HepG2 (cell line): ENCODE data around the gene ZFP36L2. TPM values are rescaled to one million over a fixed set of nuclear protein-coding genes. Genes with fewer than 3 reads are reported as not detected.

Experiments used
- GFI1 ChIP-seq: sonication (generic); formaldehyde crosslinking; IDR thresholded peaks from 2 replicates; pipeline ENCODE4 v1.5.0; 2020; ENCODE audit warnings: missing genetic modification reagents, mild to moderate bottlenecking, borderline replicate concordance
- MEF2D ChIP-seq: sonication (generic); formaldehyde crosslinking; IDR thresholded peaks from 2 replicates; pipeline ENCODE4 v1.5.1; 2020; ENCODE audit warnings: mild to moderate bottlenecking, missing genetic modification reagents
- NCOA5 ChIP-seq: sonication (generic); formaldehyde crosslinking; IDR thresholded peaks from 2 replicates; pipeline ENCODE4 v1.4.0; 2020; ENCODE audit warnings: missing genetic modification reagents
- SP140L ChIP-seq: sonication (generic); formaldehyde crosslinking; IDR thresholded peaks from 2 replicates; pipeline ENCODE4 v1.4.0; 2020; ENCODE audit warnings: missing genetic modification reagents, borderline replicate concordance
- SRSF4 ChIP-seq: fragments of 200-400 bp; formaldehyde crosslinking; IDR thresholded peaks from one replicate; pipeline ENCODE4 v1.6.1; 2018; ENCODE audit warnings: mild to moderate bottlenecking, low read depth, low read length, moderate library complexity; ENCODE audit not compliant: poor library complexity, severe bottlenecking
- ZNF614 ChIP-seq: IDR thresholded peaks from 2 replicates; pipeline ENCODE4 v1.6.1; 2018; ENCODE audit warnings: missing biosample characterization, missing genetic modification reagents, inconsistent platforms, borderline replicate concordance
- ZNF644 ChIP-seq: IDR thresholded peaks from 2 replicates; pipeline ENCODE4 v1.6.1; 2016; ENCODE audit warnings: low read depth
- ZNF737 ChIP-seq: sonication (generic); formaldehyde crosslinking; IDR thresholded peaks from 2 replicates; pipeline ENCODE4 v1.5.0; 2020; ENCODE audit warnings: missing genetic modification reagents, mild to moderate bottlenecking, borderline replicate concordance
- polyA plus RNA-seq, 8 experiments: library from polyadenylated mRNA; depleted of rRNA in 3 of 8; stranded (reverse) in 7 of 8; unstranded in 1 of 8; fragments of >200 nt; fragmentation: Illumina TruSeq in 4 of 8; extraction: Trizol in 4 of 8; gene quantifications; 2 replicates each; pipeline versions ENCODE4 v1.2.1 to v1.2.3, GENCODE V29; 2011 to 2016; ENCODE audit warnings: low read depth in 4 of 8, missing spikeins in 1 of 8, mixed read lengths in 1 of 8; ENCODE audit not compliant: insufficient read depth in 1 of 8
- total RNA-seq, 5 experiments: library from RNA; depleted of rRNA; stranded (reverse); fragments of >200 nt; fragmentation: Illumina TruSeq; extraction: Trizol; gene quantifications; 2 replicates each; pipeline ENCODE4 v1.2.3, GENCODE V29; 2016; ENCODE audit warnings: low read depth in 1 of 5
- TF ChIP-seq, protein P1 (sequence below): sonication (generic); formaldehyde crosslinking; IDR thresholded peaks from 2 replicates; pipeline ENCODE4 v1.4.0; 2020; ENCODE audit warnings: missing genetic modification reagents, borderline replicate concordance
- TF ChIP-seq, protein P2 (sequence below): sonication (generic); formaldehyde crosslinking; IDR thresholded peaks from 2 replicates; pipeline ENCODE4 v1.9.0; 2022; ENCODE audit warnings: low read depth, missing genetic modification reagents
- TF ChIP-seq, protein P3 (sequence below): sonication (generic); formaldehyde crosslinking; IDR thresholded peaks from 2 replicates; pipeline ENCODE4; 2020; ENCODE audit warnings: missing genetic modification reagents, mild to moderate bottlenecking, borderline replicate concordance
- TF ChIP-seq, protein P4 (sequence below): sonication (generic); formaldehyde crosslinking; IDR thresholded peaks from 2 replicates; pipeline ENCODE4 v1.5.0; 2020; ENCODE audit warnings: mild to moderate bottlenecking, missing genetic modification reagents
- TF ChIP-seq, protein P5 (sequence below): sonication (generic); formaldehyde crosslinking; IDR thresholded peaks from 2 replicates; pipeline ENCODE4 v1.4.0; 2020; ENCODE audit warnings: missing genetic modification reagents, borderline replicate concordance

The ZFP36L2 gene
- total and polyA plus RNA-seq, 2 of the 13 experiments (the other 11 are each of a cell fraction or from before 2014, with no cell fraction given), result 11.2 to 21.8 TPM

DNA sequence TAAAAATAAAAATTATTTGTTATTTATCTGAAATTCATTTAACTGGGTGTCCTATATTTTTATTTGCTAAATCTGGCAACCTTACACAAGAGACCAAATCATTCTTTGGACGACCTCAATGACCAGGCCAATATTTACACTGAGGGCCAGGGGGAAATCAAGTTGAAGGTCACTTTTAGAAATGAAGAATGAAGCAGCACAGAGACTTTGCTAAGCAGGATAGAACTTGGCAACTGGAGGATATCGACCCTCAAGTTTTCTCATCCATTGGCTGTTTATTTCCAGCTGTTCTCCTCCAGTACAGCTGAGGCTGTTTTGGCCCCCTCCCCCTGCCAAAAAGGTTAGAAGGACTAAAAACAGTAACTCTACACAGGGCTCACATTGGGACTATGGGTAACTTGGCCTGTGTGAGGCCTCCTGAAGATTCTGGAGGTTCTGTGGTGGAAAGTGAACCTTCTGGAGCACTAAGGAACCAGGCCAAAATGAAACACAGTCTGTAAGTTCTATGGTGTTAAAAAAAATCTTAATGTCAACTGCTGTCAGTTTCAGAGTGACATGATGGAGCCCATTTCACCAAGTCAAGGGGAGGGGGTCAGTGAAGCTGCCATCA, 32.2 kb upstream of the ZFP36L2 start (continued):
- TF ChIP-seq, protein P1, sequence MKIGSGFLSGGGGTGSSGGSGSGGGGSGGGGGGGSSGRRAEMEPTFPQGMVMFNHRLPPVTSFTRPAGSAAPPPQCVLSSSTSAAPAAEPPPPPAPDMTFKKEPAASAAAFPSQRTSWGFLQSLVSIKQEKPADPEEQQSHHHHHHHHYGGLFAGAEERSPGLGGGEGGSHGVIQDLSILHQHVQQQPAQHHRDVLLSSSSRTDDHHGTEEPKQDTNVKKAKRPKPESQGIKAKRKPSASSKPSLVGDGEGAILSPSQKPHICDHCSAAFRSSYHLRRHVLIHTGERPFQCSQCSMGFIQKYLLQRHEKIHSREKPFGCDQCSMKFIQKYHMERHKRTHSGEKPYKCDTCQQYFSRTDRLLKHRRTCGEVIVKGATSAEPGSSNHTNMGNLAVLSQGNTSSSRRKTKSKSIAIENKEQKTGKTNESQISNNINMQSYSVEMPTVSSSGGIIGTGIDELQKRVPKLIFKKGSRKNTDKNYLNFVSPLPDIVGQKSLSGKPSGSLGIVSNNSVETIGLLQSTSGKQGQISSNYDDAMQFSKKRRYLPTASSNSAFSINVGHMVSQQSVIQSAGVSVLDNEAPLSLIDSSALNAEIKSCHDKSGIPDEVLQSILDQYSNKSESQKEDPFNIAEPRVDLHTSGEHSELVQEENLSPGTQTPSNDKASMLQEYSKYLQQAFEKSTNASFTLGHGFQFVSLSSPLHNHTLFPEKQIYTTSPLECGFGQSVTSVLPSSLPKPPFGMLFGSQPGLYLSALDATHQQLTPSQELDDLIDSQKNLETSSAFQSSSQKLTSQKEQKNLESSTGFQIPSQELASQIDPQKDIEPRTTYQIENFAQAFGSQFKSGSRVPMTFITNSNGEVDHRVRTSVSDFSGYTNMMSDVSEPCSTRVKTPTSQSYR (CRISPR knock-in tag), result peak; percentile 43; the same call in 1 of the 2 replicates
- TF ChIP-seq, protein P2, sequence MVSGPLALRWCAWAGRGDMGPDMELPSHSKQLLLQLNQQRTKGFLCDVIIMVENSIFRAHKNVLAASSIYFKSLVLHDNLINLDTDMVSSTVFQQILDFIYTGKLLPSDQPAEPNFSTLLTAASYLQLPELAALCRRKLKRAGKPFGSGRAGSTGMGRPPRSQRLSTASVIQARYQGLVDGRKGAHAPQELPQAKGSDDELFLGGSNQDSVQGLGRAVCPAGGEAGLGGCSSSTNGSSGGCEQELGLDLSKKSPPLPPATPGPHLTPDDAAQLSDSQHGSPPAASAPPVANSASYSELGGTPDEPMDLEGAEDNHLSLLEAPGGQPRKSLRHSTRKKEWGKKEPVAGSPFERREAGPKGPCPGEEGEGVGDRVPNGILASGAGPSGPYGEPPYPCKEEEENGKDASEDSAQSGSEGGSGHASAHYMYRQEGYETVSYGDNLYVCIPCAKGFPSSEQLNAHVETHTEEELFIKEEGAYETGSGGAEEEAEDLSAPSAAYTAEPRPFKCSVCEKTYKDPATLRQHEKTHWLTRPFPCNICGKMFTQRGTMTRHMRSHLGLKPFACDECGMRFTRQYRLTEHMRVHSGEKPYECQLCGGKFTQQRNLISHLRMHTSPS, result no peak
- no peak for TF ChIP-seq SP140L (CRISPR knock-in tag)
- TF ChIP-seq, protein P3, sequence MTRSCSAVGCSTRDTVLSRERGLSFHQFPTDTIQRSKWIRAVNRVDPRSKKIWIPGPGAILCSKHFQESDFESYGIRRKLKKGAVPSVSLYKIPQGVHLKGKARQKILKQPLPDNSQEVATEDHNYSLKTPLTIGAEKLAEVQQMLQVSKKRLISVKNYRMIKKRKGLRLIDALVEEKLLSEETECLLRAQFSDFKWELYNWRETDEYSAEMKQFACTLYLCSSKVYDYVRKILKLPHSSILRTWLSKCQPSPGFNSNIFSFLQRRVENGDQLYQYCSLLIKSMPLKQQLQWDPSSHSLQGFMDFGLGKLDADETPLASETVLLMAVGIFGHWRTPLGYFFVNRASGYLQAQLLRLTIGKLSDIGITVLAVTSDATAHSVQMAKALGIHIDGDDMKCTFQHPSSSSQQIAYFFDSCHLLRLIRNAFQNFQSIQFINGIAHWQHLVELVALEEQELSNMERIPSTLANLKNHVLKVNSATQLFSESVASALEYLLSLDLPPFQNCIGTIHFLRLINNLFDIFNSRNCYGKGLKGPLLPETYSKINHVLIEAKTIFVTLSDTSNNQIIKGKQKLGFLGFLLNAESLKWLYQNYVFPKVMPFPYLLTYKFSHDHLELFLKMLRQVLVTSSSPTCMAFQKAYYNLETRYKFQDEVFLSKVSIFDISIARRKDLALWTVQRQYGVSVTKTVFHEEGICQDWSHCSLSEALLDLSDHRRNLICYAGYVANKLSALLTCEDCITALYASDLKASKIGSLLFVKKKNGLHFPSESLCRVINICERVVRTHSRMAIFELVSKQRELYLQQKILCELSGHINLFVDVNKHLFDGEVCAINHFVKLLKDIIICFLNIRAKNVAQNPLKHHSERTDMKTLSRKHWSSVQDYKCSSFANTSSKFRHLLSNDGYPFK, result no peak
- no peak for TF ChIP-seq NCOA5 (CRISPR knock-in tag)
- no peak for TF ChIP-seq SRSF4
- TF ChIP-seq, protein P4, sequence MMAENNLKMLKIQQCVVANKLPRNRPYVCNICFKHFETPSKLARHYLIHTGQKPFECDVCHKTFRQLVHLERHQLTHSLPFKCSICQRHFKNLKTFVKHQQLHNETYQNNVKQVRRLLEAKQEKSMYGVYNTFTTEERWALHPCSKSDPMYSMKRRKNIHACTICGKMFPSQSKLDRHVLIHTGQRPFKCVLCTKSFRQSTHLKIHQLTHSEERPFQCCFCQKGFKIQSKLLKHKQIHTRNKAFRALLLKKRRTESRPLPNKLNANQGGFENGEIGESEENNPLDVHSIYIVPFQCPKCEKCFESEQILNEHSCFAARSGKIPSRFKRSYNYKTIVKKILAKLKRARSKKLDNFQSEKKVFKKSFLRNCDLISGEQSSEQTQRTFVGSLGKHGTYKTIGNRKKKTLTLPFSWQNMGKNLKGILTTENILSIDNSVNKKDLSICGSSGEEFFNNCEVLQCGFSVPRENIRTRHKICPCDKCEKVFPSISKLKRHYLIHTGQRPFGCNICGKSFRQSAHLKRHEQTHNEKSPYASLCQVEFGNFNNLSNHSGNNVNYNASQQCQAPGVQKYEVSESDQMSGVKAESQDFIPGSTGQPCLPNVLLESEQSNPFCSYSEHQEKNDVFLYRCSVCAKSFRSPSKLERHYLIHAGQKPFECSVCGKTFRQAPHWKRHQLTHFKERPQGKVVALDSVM, result no peak
- TF ChIP-seq ZNF644 (CRISPR knock-in tag), result peak; percentile 34; the same call in 1 of the 2 replicates
- TF ChIP-seq ZNF737, result no peak
- TF ChIP-seq ZNF614 (CRISPR knock-in tag), result no peak
- TF ChIP-seq, protein P5, sequence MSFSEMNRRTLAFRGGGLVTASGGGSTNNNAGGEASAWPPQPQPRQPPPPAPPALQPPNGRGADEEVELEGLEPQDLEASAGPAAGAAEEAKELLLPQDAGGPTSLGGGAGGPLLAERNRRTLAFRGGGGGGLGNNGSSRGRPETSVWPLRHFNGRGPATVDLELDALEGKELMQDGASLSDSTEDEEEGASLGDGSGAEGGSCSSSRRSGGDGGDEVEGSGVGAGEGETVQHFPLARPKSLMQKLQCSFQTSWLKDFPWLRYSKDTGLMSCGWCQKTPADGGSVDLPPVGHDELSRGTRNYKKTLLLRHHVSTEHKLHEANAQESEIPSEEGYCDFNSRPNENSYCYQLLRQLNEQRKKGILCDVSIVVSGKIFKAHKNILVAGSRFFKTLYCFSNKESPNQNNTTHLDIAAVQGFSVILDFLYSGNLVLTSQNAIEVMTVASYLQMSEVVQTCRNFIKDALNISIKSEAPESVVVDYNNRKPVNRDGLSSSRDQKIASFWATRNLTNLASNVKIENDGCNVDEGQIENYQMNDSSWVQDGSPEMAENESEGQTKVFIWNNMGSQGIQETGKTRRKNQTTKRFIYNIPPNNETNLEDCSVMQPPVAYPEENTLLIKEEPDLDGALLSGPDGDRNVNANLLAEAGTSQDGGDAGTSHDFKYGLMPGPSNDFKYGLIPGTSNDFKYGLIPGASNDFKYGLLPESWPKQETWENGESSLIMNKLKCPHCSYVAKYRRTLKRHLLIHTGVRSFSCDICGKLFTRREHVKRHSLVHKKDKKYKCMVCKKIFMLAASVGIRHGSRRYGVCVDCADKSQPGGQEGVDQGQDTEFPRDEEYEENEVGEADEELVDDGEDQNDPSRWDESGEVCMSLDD (CRISPR knock-in tag), result no peak
- peak; percentile 99 for TF ChIP-seq GFI1 (CRISPR knock-in tag)
- TF ChIP-seq MEF2D (CRISPR knock-in tag), result peak; percentile 86
